Loucy (cell line): ENCODE data around the gene FMN2.

Source experiments
- EZH2phosphoT487 ChIP-seq: fragments of 200-600 bp; IDR thresholded peaks from 2 replicates; pipeline ENCODE4 v1.6.1; 2018; ENCODE audit warnings: antibody characterized with exemption, mild to moderate bottlenecking, moderate library complexity, borderline replicate concordance
- TF ChIP-seq, protein P1 (sequence below): fragments of 200-600 bp; sonication (generic); conservative IDR thresholded peaks from 2 replicates; pipeline ENCODE4 v1.5.1; 2014; ENCODE audit warnings: mild to moderate bottlenecking, antibody characterized with exemption, low read length

DNA sequence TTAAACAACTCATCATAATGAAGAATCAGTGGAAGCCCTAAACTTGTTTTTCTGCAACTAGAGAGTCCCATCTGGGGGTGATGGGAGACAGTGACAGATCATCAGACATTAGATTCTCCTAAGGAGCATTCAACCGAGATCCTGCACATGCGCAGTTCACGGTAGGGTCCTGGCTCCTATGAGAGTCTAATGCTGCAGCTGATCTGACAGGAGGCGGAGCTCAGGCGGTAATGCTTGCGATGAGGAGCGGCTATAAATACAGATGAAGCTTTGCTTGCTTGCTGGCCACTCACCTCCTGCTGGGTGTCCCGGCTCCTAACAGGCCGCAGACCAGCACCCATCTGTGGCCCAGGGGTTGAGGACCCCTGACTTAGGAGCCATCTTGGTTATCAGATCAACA is 247.2 kb downstream of the FMN2 start:
- TF ChIP-seq, protein P1, sequence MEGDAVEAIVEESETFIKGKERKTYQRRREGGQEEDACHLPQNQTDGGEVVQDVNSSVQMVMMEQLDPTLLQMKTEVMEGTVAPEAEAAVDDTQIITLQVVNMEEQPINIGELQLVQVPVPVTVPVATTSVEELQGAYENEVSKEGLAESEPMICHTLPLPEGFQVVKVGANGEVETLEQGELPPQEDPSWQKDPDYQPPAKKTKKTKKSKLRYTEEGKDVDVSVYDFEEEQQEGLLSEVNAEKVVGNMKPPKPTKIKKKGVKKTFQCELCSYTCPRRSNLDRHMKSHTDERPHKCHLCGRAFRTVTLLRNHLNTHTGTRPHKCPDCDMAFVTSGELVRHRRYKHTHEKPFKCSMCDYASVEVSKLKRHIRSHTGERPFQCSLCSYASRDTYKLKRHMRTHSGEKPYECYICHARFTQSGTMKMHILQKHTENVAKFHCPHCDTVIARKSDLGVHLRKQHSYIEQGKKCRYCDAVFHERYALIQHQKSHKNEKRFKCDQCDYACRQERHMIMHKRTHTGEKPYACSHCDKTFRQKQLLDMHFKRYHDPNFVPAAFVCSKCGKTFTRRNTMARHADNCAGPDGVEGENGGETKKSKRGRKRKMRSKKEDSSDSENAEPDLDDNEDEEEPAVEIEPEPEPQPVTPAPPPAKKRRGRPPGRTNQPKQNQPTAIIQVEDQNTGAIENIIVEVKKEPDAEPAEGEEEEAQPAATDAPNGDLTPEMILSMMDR = no peak
- TF ChIP-seq EZH2phosphoT487 = no peak
